MG63 (cell line): Measurements from ENCODE around the gene SETD3. TPM values are rescaled to one million over a fixed set of nuclear protein-coding genes. Genes with fewer than 3 reads are reported as not detected.

Experiments used
- DNase-seq: peaks from one replicate; pipeline ENCODE4 v3.0.0-alpha.2; 2020
- H3K27me3 ChIP-seq: fragments of 250-450 bp; sonication (Bioruptor Pico); 2 replicates; pipeline ENCODE4 v1.5.1; 2020; ENCODE audit warnings: mild to moderate bottlenecking, moderate library complexity
- H3K36me3 ChIP-seq: fragments of 250-450 bp; sonication (Bioruptor Pico); 2 replicates; pipeline ENCODE4 v1.5.1; 2020; ENCODE audit warnings: mild to moderate bottlenecking, moderate library complexity
- H3K4me3 ChIP-seq: fragments of 250-450 bp; sonication (Bioruptor Pico); 2 replicates; pipeline ENCODE4 v1.5.1; 2020; ENCODE audit warnings: mild to moderate bottlenecking, moderate library complexity
- H3K9me3 ChIP-seq: fragments of 250-450 bp; sonication (Bioruptor Pico); 2 replicates; pipeline ENCODE4 v1.5.1; 2020; ENCODE audit warnings: mild to moderate bottlenecking, moderate library complexity
- total RNA-seq: library from RNA; depleted of rRNA; stranded (reverse); fragments of >200 nt; shearing (Covaris generic); gene quantifications from 2 replicates; pipeline ENCODE4 v1.2.3, GENCODE V29; 2014; ENCODE audit warnings: low replicate concordance

The SETD3 gene
- total RNA-seq, 1 experiment from 2014 or later = 37.8 TPM

- H3K36me3 ChIP-seq = peaks cover 8% of the 10 kb centered on the region
- no peaks in the 10 kb centered on the region for H3K9me3 ChIP-seq
- H3K27me3 ChIP-seq = no peaks in the 10 kb centered on the region
- H3K4me3 ChIP-seq = no peak overlapping the region
- no peak for DNase-seq
These were observed 29.4 kb upstream of the SETD3 start for GRCh38 chr14:99509871-99510555.

- DNase-seq = no peak
- H3K9me3 ChIP-seq = no peaks in the 10 kb centered on the region
- H3K36me3 ChIP-seq = peaks cover 11% of the 10 kb centered on the region
- H3K27me3 ChIP-seq = no peaks in the 10 kb centered on the region
- H3K4me3 ChIP-seq = no peak overlapping the region
These were observed 28.4 kb upstream of the SETD3 start for GRCh38 chr14:99508896-99509629.

- H3K4me3 ChIP-seq = no peak overlapping the region
- H3K36me3 ChIP-seq = peaks cover 18% of the 10 kb centered on the region
- DNase-seq = no peak
- no peaks in the 10 kb centered on the region for H3K9me3 ChIP-seq
- no peaks in the 10 kb centered on the region for H3K27me3 ChIP-seq
These were observed 27.4 kb upstream of the SETD3 start for GRCh38 chr14:99507860-99508640.

GRCh38 chr14:99506276-99506675 lies 25.6 kb upstream of the SETD3 start:
- no peak for DNase-seq
- H3K27me3 ChIP-seq = no peaks in the 10 kb centered on the region
- H3K9me3 ChIP-seq = no peaks in the 10 kb centered on the region
- peaks cover 22% of the 10 kb centered on the region for H3K36me3 ChIP-seq
- H3K4me3 ChIP-seq = no peak overlapping the region

GRCh38 chr14:99505089-99505488 lies 24.4 kb upstream of the SETD3 start:
- no peaks in the 10 kb centered on the region for H3K9me3 ChIP-seq
- peaks cover 22% of the 10 kb centered on the region for H3K36me3 ChIP-seq
- H3K27me3 ChIP-seq = no peaks in the 10 kb centered on the region
- no peak overlapping the region for H3K4me3 ChIP-seq
- DNase-seq = no peak

- no peak for DNase-seq
- H3K27me3 ChIP-seq = no peaks in the 10 kb centered on the region
- peaks cover 22% of the 10 kb centered on the region for H3K36me3 ChIP-seq
- no peaks in the 10 kb centered on the region for H3K9me3 ChIP-seq
- H3K4me3 ChIP-seq = no peak overlapping the region
These were observed 23.3 kb upstream of the SETD3 start for GRCh38 chr14:99503848-99504453.

GRCh38 chr14:99502989-99503421 lies 22.3 kb upstream of the SETD3 start:
- Histone ChIP-seq H3K9me3 (no peaks in the 10 kb centered on the region), H3K36me3 (peaks cover 22% of the 10 kb centered on the region), H3K4me3 (no peak overlapping the region), H3K27me3 (no peaks in the 10 kb centered on the region)
- DNase-seq = no peak

- Histone ChIP-seq H3K36me3 (peaks cover 7% of the 10 kb centered on the region), H3K4me3 (no peak overlapping the region), H3K9me3 (no peaks in the 10 kb centered on the region), H3K27me3 (no peaks in the 10 kb centered on the region)
- no peak for DNase-seq
These were observed 17.2 kb upstream of the SETD3 start for GRCh38 chr14:99497894-99498293.

- Histone ChIP-seq H3K36me3 (peaks cover 7% of the 10 kb centered on the region), H3K9me3 (no peaks in the 10 kb centered on the region), H3K4me3 (no peak overlapping the region), H3K27me3 (no peaks in the 10 kb centered on the region)
- no peak for DNase-seq
These were observed 16.7 kb upstream of the SETD3 start for GRCh38 chr14:99497341-99497740.

- H3K27me3 ChIP-seq = no peaks in the 10 kb centered on the region
- no peaks in the 10 kb centered on the region for H3K36me3 ChIP-seq
- DNase-seq = no peak
- H3K4me3 ChIP-seq = no peak overlapping the region
- no peaks in the 10 kb centered on the region for H3K9me3 ChIP-seq
These were observed 3.4 kb upstream of the SETD3 start for GRCh38 chr14:99484106-99484505.

GRCh38 chr14:99481745-99482099 lies 1.1 kb upstream of the SETD3 start:
- peak; percentile 3 for DNase-seq
- H3K36me3 ChIP-seq = no peaks in the 10 kb centered on the region

GRCh38 chr14:99480917-99481744 lies 472 bp upstream of the SETD3 start, which contains the start of gene CCNK:
TSS of gene CCNK (plus strand) at chr14:99481409. CDS start at chr14:99492678, 11,269 bp downstream.
- peak; percentile 99 for DNase-seq
- Histone ChIP-seq H3K9me3 (no peaks in the 10 kb centered on the region), H3K4me3 (peak within 1 kb of the TSS; percentile 87), H3K36me3 (no peaks in the 10 kb centered on the region), H3K27me3 (no peaks in the 10 kb centered on the region)

More at GRCh38 chr14:99481745-99482099, 1.1 kb upstream of the SETD3 start:
- Histone ChIP-seq H3K27me3 (no peaks in the 10 kb centered on the region), H3K9me3 (no peaks in the 10 kb centered on the region), H3K4me3 (peak overlapping the region; percentile 87)

- H3K27me3 ChIP-seq = no peaks in the 10 kb centered on the region
- no peaks in the 10 kb centered on the region for H3K9me3 ChIP-seq
- DNase-seq = no peak
- peak overlapping the region; percentile 87 for H3K4me3 ChIP-seq
- H3K36me3 ChIP-seq = no peaks in the 10 kb centered on the region
These were observed 1.3 kb downstream of the SETD3 start for GRCh38 chr14:99479160-99479905.

GRCh38 chr14:99478128-99478527 lies 2.5 kb downstream of the SETD3 start:
- Histone ChIP-seq H3K4me3 (no peak overlapping the region; the same call in 1 of the 2 replicates), H3K36me3 (no peaks in the 10 kb centered on the region), H3K9me3 (no peaks in the 10 kb centered on the region), H3K27me3 (no peaks in the 10 kb centered on the region)
- DNase-seq = no peak

GRCh38 chr14:99476864-99477263 lies 3.8 kb downstream of the SETD3 start:
- Histone ChIP-seq H3K4me3 (no peak overlapping the region), H3K27me3 (no peaks in the 10 kb centered on the region), H3K36me3 (no peaks in the 10 kb centered on the region), H3K9me3 (no peaks in the 10 kb centered on the region)
- DNase-seq = no peak
